SU-DHL-6 (cell line): ENCODE measurements around the gene MTG1.

Experiments
- CTCF ChIP-seq: fragments of 200-600 bp; sonication (generic); IDR thresholded peaks from one replicate; pipeline ENCODE4 v1.5.1; 2017; ENCODE audit warnings: antibody characterized with exemption, mild to moderate bottlenecking, low read length, moderate library complexity; ENCODE audit not compliant: insufficient read depth, poor library complexity, severe bottlenecking
- EZH2phosphoT487 ChIP-seq: fragments of 200-600 bp; sonication (generic), shearing (Covaris generic); conservative IDR thresholded peaks from 2 replicates; pipeline ENCODE4 v1.6.1; 2018; ENCODE audit warnings: mild to moderate bottlenecking, antibody characterized with exemption, low read length, moderate library complexity, mixed read lengths

GRCh38 chr10:133422807-133423771, 29.1 kb downstream of the MTG1 start:
- TF ChIP-seq CTCF (no peak), EZH2phosphoT487 (no peak)
